ENCODE results near the gene FBXL22.
"Not testable (repeated sequence)": the region's sequence is repeated elsewhere in the genome, so short reads cannot be mapped to it uniquely, and the experiment has no call there.

FBXL22 gene

DNA sequence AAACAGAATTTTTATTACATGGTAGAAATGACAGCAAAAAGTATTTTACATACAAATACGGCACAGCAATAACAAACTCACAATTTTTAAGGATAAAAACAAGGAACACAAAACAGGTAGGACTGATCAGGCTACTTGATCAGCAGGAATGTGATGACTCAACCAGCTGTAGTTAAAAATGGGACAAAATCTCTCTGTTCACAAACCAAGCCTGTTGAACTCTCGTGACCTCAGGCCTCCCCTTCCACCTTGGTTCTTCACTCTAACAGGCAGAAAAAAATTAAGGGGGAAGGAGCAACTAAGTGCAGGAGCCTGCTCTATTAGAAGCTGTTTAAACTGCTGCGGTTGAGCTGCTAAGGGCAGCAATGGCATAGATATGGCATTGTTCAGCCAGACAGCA, 18.7 kb downstream of the FBXL22 start:
- no peak for DNase-seq
- Histone ChIP-seq H3K27me3 (replicated peaks) (no peaks in the 10 kb centered on the region), H3K4me3 (ENCODE audit: low read depth, low read length) (no peak overlapping the region), H3K27ac (no peak overlapping the region), H3K36me3 (replicated peaks) (peaks cover 30% of the 10 kb centered on the region)
- in situ Hi-C loops (cut with HindIII; ENCODE audit: low pct_ligation_motif_present, low sequenced_read_pairs), result no loop called here
- TF ChIP-seq, protein P1, sequence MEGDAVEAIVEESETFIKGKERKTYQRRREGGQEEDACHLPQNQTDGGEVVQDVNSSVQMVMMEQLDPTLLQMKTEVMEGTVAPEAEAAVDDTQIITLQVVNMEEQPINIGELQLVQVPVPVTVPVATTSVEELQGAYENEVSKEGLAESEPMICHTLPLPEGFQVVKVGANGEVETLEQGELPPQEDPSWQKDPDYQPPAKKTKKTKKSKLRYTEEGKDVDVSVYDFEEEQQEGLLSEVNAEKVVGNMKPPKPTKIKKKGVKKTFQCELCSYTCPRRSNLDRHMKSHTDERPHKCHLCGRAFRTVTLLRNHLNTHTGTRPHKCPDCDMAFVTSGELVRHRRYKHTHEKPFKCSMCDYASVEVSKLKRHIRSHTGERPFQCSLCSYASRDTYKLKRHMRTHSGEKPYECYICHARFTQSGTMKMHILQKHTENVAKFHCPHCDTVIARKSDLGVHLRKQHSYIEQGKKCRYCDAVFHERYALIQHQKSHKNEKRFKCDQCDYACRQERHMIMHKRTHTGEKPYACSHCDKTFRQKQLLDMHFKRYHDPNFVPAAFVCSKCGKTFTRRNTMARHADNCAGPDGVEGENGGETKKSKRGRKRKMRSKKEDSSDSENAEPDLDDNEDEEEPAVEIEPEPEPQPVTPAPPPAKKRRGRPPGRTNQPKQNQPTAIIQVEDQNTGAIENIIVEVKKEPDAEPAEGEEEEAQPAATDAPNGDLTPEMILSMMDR (IDR thresholded peaks at IDR 0.05; ENCODE audit: low read depth, low read length, missing control alignments), result no peak

DNA sequence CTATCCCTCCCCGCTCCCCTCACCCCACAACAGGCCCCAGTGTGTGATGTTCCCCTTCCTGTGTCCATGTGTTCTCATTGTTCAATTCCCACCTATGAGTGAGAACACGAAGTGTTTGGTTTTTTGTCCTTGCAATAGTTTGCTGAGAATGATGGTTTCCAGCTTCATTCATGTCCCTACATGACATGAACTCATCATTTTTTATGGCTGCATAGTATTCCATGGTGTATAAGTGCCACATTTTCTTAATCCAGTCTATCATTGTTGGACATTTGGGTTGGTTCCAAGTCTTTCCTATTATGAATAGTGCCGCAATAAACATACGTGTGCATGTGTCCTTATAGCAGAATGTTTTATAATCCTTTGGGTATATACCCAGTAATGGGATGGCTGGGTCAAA, 20.0 kb downstream of the FBXL22 start:
- H3K36me3 ChIP-seq (replicated peaks), result peaks cover 26% of the 10 kb centered on the region
- in situ Hi-C loops (cut with HindIII; ENCODE audit: low pct_ligation_motif_present, low sequenced_read_pairs), result not testable (repeated sequence)

DNA sequence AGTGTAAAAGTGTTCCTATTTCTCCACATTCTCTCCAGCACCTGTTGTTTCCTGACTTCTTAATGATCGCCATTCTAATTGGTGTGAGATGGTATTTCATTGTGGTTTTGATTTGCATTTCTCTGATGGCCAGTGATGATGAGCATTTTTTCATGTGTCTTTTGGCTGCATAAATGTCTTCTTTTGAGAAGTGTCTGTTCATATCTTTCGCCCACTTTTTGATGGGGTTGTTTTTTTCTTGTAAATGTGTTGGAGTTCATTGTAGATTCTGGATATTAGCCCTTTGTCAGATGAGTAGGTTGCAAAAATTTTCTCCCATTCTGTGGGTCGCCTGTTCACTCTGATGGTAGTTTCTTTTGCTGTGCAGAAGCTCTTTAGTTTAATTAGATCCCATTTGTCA, 20.4 kb downstream of the FBXL22 start:
- in situ Hi-C loops (cut with HindIII; ENCODE audit: low pct_ligation_motif_present, low sequenced_read_pairs); H3K27me3 ChIP-seq (replicated peaks); H3K27ac ChIP-seq; DNase-seq; H3K4me3 ChIP-seq (ENCODE audit: low read depth, low read length): not testable (repeated sequence)
- peaks cover 25% of the 10 kb centered on the region for H3K36me3 ChIP-seq (replicated peaks)

More for the DNA sequence above, 20.0 kb downstream of the FBXL22 start:
- H3K27ac ChIP-seq; H3K4me3 ChIP-seq (ENCODE audit: low read depth, low read length); DNase-seq; H3K27me3 ChIP-seq (replicated peaks): not testable (repeated sequence)

DNA sequence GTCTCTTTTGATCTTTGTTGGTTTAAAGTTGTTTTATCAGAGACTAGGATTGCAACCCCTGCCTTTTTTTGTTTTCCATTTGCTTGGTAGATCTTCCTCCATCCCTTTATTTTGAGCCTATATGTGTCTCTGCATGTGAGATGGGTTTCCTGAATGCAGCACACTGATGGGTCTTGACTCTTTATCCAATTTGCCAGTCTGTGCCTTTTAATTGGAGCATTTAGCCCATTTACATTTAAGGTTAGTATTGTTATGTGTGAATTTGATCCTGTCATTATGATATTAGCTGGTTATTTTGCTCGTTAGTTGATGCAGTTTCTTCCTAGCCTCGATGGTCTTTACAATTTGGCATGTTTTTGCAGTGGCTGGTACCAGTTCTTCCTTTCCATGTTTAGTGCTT, 23.6 kb downstream of the FBXL22 start:
- H3K27me3 ChIP-seq (replicated peaks); in situ Hi-C loops (cut with HindIII; ENCODE audit: low pct_ligation_motif_present, low sequenced_read_pairs); H3K27ac ChIP-seq; DNase-seq; H3K4me3 ChIP-seq (ENCODE audit: low read depth, low read length): not testable (repeated sequence)
- H3K36me3 ChIP-seq (replicated peaks), result peaks cover 24% of the 10 kb centered on the region

DNA sequence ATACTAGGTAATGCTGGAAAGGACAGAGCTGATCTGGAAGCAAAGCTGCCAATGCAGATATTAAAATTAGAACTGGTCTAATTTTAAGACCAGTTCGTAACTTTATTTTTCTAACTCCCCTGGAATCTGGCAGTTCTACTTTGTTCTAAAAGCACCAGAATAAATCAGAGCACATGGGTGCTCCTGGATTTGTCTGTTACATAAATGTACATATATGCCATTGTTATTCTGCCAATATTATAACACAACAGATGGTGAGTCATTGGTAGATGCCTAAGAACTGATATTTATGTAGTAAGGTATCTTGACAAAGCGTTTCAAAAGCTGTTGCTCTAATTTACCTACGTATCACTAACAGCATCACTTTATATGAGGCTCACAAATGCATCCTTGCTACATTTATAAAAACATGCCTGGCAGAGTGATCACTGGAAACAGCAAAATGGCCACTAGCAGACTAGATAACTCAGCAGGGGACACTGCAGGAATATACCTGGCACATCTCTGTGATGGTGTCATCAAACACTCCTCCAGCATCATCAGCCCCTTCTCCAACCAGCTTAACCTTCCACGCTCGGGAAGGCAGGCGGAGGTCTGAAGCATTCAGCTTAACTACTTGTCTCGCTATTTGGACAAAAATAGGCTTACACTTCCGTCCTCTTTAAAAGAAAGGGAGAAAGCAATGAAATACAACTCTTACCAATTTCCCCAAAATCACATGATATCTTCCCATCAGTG, 26.2 kb downstream of the FBXL22 start:
- Histone ChIP-seq H3K4me3 (ENCODE audit: low read depth, low read length) (no peak overlapping the region), H3K27me3 (replicated peaks) (no peaks in the 10 kb centered on the region), H3K36me3 (replicated peaks) (peaks cover 37% of the 10 kb centered on the region), H3K27ac (no peak overlapping the region)
- TF ChIP-seq, protein P1 (IDR thresholded peaks at IDR 0.05; ENCODE audit: low read depth, low read length, missing control alignments), result no peak
- in situ Hi-C loops (cut with HindIII; ENCODE audit: low pct_ligation_motif_present, low sequenced_read_pairs), result no loop called here
- no peak for DNase-seq

DNA sequence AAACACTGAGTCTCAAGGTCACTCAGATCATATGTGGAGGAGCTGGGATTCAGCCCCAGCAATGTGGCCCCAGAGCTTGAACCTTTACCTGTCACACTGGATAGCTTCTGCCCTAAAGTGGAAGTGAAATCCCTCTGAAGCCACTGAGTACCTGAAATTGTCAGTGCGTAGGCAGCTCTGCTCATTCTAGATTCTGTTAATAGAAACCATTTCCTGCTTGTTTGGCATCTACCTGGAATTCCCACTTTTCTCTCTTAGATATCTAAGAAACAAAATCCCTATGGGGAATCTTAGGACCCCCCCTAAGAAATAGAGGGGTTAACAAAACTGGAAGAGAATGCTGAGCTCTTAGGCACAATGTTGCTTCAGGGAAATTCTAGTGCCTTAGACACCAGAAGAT, 29.8 kb downstream of the FBXL22 start:
- no peaks in the 10 kb centered on the region for H3K27me3 ChIP-seq (replicated peaks)
- H3K4me3 ChIP-seq (ENCODE audit: low read depth, low read length), result no peak overlapping the region
- no peak overlapping the region for H3K27ac ChIP-seq
- TF ChIP-seq, protein P1 (IDR thresholded peaks at IDR 0.05; ENCODE audit: low read depth, low read length, missing control alignments), result no peak
- peaks cover 40% of the 10 kb centered on the region for H3K36me3 ChIP-seq (replicated peaks)
- in situ Hi-C loops (cut with HindIII; ENCODE audit: low pct_ligation_motif_present, low sequenced_read_pairs), result no loop called here
- DNase-seq, result no peak

DNA sequence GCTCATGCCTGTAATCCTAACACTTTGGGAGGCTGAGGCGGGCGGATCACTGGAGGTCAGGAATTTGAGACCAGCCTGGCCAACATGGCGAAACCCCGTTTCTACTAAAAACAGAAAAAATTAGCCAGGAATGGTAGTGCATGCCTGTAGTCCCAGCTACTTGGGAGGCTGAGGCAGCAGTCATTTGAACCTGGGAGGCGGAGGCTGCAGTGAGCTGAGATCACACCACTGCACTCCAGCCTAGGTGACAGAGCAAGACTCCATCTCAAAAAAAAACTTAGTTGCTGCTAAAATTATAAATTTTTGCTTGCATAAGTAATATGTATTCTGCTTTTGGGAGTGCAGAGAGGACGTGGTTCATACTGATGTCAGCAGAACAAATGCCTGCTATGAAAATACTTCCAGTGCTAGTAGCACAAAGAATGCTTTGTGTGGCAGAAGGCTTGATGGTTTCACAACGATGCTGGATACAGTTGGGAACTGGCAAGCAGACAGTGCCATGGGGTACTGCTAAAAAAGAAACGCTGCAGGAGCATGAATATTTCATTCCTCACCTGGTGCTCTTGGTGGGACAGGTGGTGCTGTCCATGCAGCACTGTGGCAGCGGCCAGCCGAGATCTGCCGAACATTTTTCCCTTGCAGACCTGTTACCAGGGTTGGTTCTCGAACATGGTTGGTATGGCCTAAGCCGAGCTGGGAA, 31.1 kb downstream of the FBXL22 start:
- DNase-seq, result no peak
- in situ Hi-C loops (cut with HindIII; ENCODE audit: low pct_ligation_motif_present, low sequenced_read_pairs), result no loop called here
- Histone ChIP-seq H3K27me3 (replicated peaks) (no peaks in the 10 kb centered on the region), H3K36me3 (replicated peaks) (peaks cover 41% of the 10 kb centered on the region), H3K4me3 (ENCODE audit: low read depth, low read length) (no peak overlapping the region), H3K27ac (no peak overlapping the region)
- TF ChIP-seq, protein P1 (IDR thresholded peaks at IDR 0.05; ENCODE audit: low read depth, low read length, missing control alignments), result no peak
